Spleen (tissue), 11 donors: Measurements from ENCODE around the gene TBCD. TPM values are rescaled to one million over a fixed set of nuclear protein-coding genes. Genes with fewer than 3 reads are reported as not detected.
"Not testable (repeated sequence)": the region's sequence is repeated elsewhere in the genome, so short reads cannot be mapped to it uniquely, and the experiment has no call there.

Experiments used
- DNase-seq: peaks from one replicate; pipeline ENCODE4 v3.0.0-alpha.2; 2020
- H3K27ac ChIP-seq, 8 donors: fragments of 200-600 bp; sonication (generic) in 7 of 8; 1 replicate in 4 of 8; 2 replicates in 4 of 8; pipeline versions ENCODE4 v1.5.0 to v1.8.0; 2016 to 2021; ENCODE audit warnings: inconsistent platforms in 4 of 8, mild to moderate bottlenecking in 4 of 8, moderate library complexity in 1 of 8
- H3K27me3 ChIP-seq, 7 donors: fragments of 200-600 bp; sonication (generic) in 6 of 7; replicated peaks in 1 of 7; 1 replicate in 4 of 7; 2 replicates in 3 of 7; pipeline versions ENCODE4 v1.5.0 to v1.8.0; 2016 to 2021; ENCODE audit warnings: inconsistent platforms in 3 of 7, mild to moderate bottlenecking in 1 of 7
- H3K36me3 ChIP-seq, 6 donors: fragments of 200-600 bp; sonication (generic) in 5 of 6; 1 replicate in 4 of 6; 2 replicates in 2 of 6; pipeline versions ENCODE4 v1.5.0 to v1.8.0; 2016 to 2021; ENCODE audit warnings: inconsistent platforms in 2 of 6
- H3K4me1 ChIP-seq, 6 donors: fragments of 200-600 bp; sonication (generic) in 5 of 6; 1 replicate in 3 of 6; 2 replicates in 3 of 6; pipeline versions ENCODE4 v1.5.0 to v1.8.0; 2016 to 2021; ENCODE audit warnings: inconsistent platforms in 3 of 6
- H3K4me3 ChIP-seq, 8 donors: fragments of 200-600 bp; sonication (generic) in 7 of 8; 1 replicate in 4 of 8; 2 replicates in 4 of 8; pipeline versions ENCODE4 v1.5.0 to v1.8.0; 2016 to 2021; ENCODE audit warnings: inconsistent platforms in 4 of 8, mild to moderate bottlenecking in 4 of 8, moderate library complexity in 2 of 8
- H3K9me3 ChIP-seq, 8 donors: fragments of 200-600 bp; sonication (generic) in 7 of 8; 1 replicate in 4 of 8; 2 replicates in 4 of 8; pipeline versions ENCODE4 v1.5.0 to v1.8.0; 2016 to 2021; ENCODE audit warnings: inconsistent platforms in 4 of 8
- POLR2A ChIP-seq, 3 donors: fragments of 450-650 bp; IDR thresholded peaks; one replicate each; pipeline ENCODE4 v1.5.1; 2017; ENCODE audit warnings: antibody characterized with exemption in 3 of 3, mild to moderate bottlenecking in 1 of 3
- POLR2AphosphoS5 ChIP-seq, 3 donors: sonication (generic); formaldehyde crosslinking; IDR thresholded peaks; one replicate each; pipeline ENCODE4 v1.5.1; 2017; ENCODE audit warnings: antibody characterized with exemption in 3 of 3
- WGBS, 5 donors: extraction: QIAGEN DNeasy Blood & Tissue Kit in 3 of 5; methylation state at CpG; one replicate each; pipeline versions ENCODE4 v1.1.5 to v1.1.7; 2013 to 2018; 5-methylcytosine and 5-hydroxymethylcytosine counted together
- intact Hi-C: fragments of 100-400 bp; cut with DNase I; formaldehyde crosslinking; loops from one replicate; pipeline ENCODE4 v1.15.0; 2023; ENCODE audit warnings: low total_unique reads
- polyA plus RNA-seq, 3 donors: library from polyadenylated mRNA; stranded (reverse); fragments of 200-250 nt; gene quantifications; one replicate each; pipeline ENCODE4 v1.2.1, GENCODE V29; 2013
- total RNA-seq, 7 donors: library from RNA; depleted of rRNA in 3 of 7; stranded (reverse); fragments of >200 nt in 3 of 7; fragmentation: NEBNext Ultra II Directional in 4 of 7; extraction: Animal tissue kit (Norgen Biotek cat#: 25700) in 4 of 7; gene quantifications; one replicate each; pipeline versions ENCODE4 v1.1.0 to v1.2.1, GENCODE V29; 2016 to 2021
- TF ChIP-seq, protein P1 (sequence below), 11 experiments: fragments of 200-600 bp in 7 of 11; fragments of 450-650 bp in 4 of 11; sonication (generic) in 4 of 11; IDR thresholded peaks in 8 of 11; conservative IDR thresholded peaks in 3 of 11; 1 replicate in 7 of 11; 2 replicates in 4 of 11; pipeline versions ENCODE4 v1.4.0 to v1.8.0; 2016 to 2021; ENCODE audit warnings: antibody characterized with exemption in 11 of 11, inconsistent platforms in 4 of 11, mild to moderate bottlenecking in 1 of 11
- donor health status: healthy with polysubstance abuse.
- donor health status: DM: no; HTN: no; CAD: no; lungs with moderate emphysema.
- donor health status: DM: no; HTN: no; CAD: no.
- donor health status: Bipolar disorder and iron deficiency.
- donor health status: healthy.
- donor health status: DM: no; HTN: no; CAD: no.
- donor health status: DM: yes; HTN: yes; CAD: no.

Gene TBCD
- total and polyA plus RNA-seq, 10 donors: 55.6 to 207 (median 108) TPM

- H3K36me3 ChIP-seq: peaks cover 0 to 65% (median 7%) of the 10 kb centered on the region in 6 donors
- H3K9me3 ChIP-seq: peaks cover 3 to 62% (median 44%) of the 10 kb centered on the region in 8 donors
- no peaks in the 10 kb centered on the region for H3K27me3 ChIP-seq
- TF ChIP-seq, protein P1, sequence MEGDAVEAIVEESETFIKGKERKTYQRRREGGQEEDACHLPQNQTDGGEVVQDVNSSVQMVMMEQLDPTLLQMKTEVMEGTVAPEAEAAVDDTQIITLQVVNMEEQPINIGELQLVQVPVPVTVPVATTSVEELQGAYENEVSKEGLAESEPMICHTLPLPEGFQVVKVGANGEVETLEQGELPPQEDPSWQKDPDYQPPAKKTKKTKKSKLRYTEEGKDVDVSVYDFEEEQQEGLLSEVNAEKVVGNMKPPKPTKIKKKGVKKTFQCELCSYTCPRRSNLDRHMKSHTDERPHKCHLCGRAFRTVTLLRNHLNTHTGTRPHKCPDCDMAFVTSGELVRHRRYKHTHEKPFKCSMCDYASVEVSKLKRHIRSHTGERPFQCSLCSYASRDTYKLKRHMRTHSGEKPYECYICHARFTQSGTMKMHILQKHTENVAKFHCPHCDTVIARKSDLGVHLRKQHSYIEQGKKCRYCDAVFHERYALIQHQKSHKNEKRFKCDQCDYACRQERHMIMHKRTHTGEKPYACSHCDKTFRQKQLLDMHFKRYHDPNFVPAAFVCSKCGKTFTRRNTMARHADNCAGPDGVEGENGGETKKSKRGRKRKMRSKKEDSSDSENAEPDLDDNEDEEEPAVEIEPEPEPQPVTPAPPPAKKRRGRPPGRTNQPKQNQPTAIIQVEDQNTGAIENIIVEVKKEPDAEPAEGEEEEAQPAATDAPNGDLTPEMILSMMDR (IDR thresholded peaks at IDR 0.05 in 8 of 11, conservative IDR thresholded peaks at IDR 0.05 in 3 of 11): no peak
- TF ChIP-seq POLR2A (IDR thresholded peaks at IDR 0.05) (no peak), POLR2AphosphoS5 (IDR thresholded peaks at IDR 0.05) (no peak)
- no peaks in the 10 kb centered on the region for H3K4me1 ChIP-seq
- intact Hi-C loops: no loop called here
- DNase-seq: peak; percentile 54
- H3K4me3 ChIP-seq: no peak overlapping the region
- WGBS, 5 donors: 95 to 97% (median 96%) methylated on average over 10 of the region's 10 CpGs
- no peak overlapping the region for H3K27ac ChIP-seq
These were observed 198.1 kb downstream of the TBCD start for GRCh38 chr17:82949984-82950383.

DNA sequence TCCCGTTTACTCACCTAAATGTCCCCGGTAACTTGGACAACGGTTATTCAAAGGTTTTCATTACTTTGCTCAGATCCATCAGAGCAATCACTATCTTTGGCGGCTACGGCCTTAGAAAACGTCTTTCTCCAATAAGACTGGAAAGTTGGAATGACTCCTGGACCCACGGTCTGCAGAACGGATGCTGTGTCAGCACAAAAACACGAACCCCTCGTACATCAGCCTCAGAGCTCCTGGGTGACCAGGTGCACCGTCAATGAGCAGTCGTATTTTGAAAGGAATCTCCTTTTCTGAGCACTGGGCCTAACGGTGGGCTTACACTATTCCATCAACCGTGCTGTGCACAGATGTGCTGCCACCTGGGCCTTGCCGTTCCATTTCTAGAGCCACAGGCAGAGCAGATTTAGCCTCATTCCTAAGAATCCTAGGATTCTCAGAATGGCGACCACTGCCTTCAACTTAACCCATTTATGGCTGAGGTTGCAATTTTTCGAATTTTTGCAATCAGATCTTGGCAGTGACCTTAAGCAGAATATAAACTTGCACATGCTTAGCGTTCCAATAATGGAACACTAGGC lies 198.7 kb downstream of the TBCD start:
- Histone ChIP-seq H3K4me1 (no peaks in the 10 kb centered on the region), H3K27ac (no peak overlapping the region), H3K36me3 (peaks cover 0 to 61% (median 1%) of the 10 kb centered on the region in 6 donors), H3K9me3 (peaks cover 0 to 62% (median 44%) of the 10 kb centered on the region in 8 donors), H3K27me3 (no peaks in the 10 kb centered on the region), H3K4me3 (no peak overlapping the region)
- intact Hi-C loops: no loop called here
- WGBS, 5 donors: 89 to 97% (median 91%) methylated on average over 18 of the region's 18 CpGs
- no peak for TF ChIP-seq POLR2A (IDR thresholded peaks at IDR 0.05)
- TF ChIP-seq POLR2AphosphoS5 (IDR thresholded peaks at IDR 0.05): no peak
- TF ChIP-seq, protein P1 (IDR thresholded peaks at IDR 0.05 in 8 of 11, conservative IDR thresholded peaks at IDR 0.05 in 3 of 11): no peak
- no peak for DNase-seq

- no peaks in the 10 kb centered on the region for H3K27me3 ChIP-seq
- WGBS, 5 donors: 96 to 98% (median 98%) methylated on average over 10 to 13 of the region's 13 CpGs
- peak; percentile 53 for DNase-seq
- intact Hi-C loops: no loop called here
- no peak for TF ChIP-seq POLR2AphosphoS5 (IDR thresholded peaks at IDR 0.05)
- no peak for TF ChIP-seq POLR2A (IDR thresholded peaks at IDR 0.05)
- TF ChIP-seq, protein P1 (IDR thresholded peaks at IDR 0.05 in 8 of 11, conservative IDR thresholded peaks at IDR 0.05 in 3 of 11): no peak
- no peak overlapping the region for H3K4me3 ChIP-seq
- peaks cover 0 to 65% (median 4%) of the 10 kb centered on the region in 6 donors for H3K36me3 ChIP-seq
- no peaks in the 10 kb centered on the region for H3K4me1 ChIP-seq
- H3K27ac ChIP-seq: no peak overlapping the region
- H3K9me3 ChIP-seq: peaks cover 0 to 58% (median 38%) of the 10 kb centered on the region in 8 donors
These were observed 200.2 kb downstream of the TBCD start for GRCh38 chr17:82952019-82952418.

GRCh38 chr17:82955106-82955505 lies 203.2 kb downstream of the TBCD start:
- H3K27ac ChIP-seq, H3K4me1 ChIP-seq, DNase-seq, H3K4me3 ChIP-seq, intact Hi-C loops, H3K27me3 ChIP-seq: not testable (repeated sequence)
- H3K36me3 ChIP-seq: peaks cover 0 to 60% (median 6%) of the 10 kb centered on the region in 6 donors
- WGBS, 5 donors: 79 to 89% (median 87%) methylated on average over 3 of the region's 3 CpGs
- H3K9me3 ChIP-seq: peaks cover 0 to 45% (median 35%) of the 10 kb centered on the region in 8 donors

DNA sequence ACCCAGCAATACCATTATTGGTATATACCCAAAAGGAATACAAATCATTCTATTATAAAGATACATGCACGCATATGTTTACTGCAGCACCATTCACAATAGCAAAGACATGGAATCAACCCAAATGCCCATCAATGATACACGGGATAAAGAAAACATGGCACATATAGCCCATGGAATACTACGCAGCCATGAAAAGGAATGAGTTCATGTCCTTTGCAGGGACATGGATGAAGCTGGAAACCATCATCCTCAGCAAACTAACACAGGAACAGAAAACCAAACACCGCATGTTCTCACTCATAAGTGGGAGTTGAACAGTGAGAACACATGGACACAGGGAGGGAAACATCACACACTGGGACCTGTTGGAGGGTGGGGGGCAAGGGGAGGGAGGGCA lies 203.8 kb downstream of the TBCD start:
- H3K27ac ChIP-seq, intact Hi-C loops, H3K27me3 ChIP-seq, H3K4me3 ChIP-seq, H3K4me1 ChIP-seq, DNase-seq: not testable (repeated sequence)
- peaks cover 0 to 45% (median 35%) of the 10 kb centered on the region in 8 donors for H3K9me3 ChIP-seq
- H3K36me3 ChIP-seq: peaks cover 0 to 60% (median 6%) of the 10 kb centered on the region in 6 donors
- WGBS, 5 donors: 96 to 98% (median 97%) methylated on average over 4 of the region's 4 CpGs
